Osteoblast (primary cell): ENCODE data around the gene KMO. TPM values are rescaled to one million over a fixed set of nuclear protein-coding genes. Genes with fewer than 3 reads are reported as not detected.

ENCODE experiments used
- DNase-seq: peaks from one replicate; pipeline ENCODE4 v3.0.0; 2011; ENCODE audit warnings: low spot score, mixed read lengths; ENCODE audit not compliant: insufficient read length; ENCODE audit errors: missing footprints
- H2AFZ ChIP-seq: 2 replicates; pipeline ENCODE4 v1.6.0; 2011; ENCODE audit warnings: mild to moderate bottlenecking, low read length
- H3K27ac ChIP-seq: 2 replicates; pipeline ENCODE4 v1.5.1; 2011; ENCODE audit warnings: mild to moderate bottlenecking, low read depth, low read length, moderate library complexity
- H3K27me3 ChIP-seq: 2 replicates; pipeline ENCODE4 v1.6.0; 2012; ENCODE audit warnings: mild to moderate bottlenecking, control low read depth, inconsistent platforms, low read length, moderate library complexity; ENCODE audit not compliant: insufficient read depth
- H3K36me3 ChIP-seq: 2 replicates; pipeline ENCODE4 v1.5.1; 2011; ENCODE audit warnings: mild to moderate bottlenecking, low read length, control low read depth, moderate library complexity; ENCODE audit not compliant: insufficient read depth
- H3K4me1 ChIP-seq: 2 replicates; pipeline ENCODE4 v1.5.1; 2011; ENCODE audit warnings: mild to moderate bottlenecking, low read length, control low read depth, moderate library complexity; ENCODE audit not compliant: insufficient read depth
- H3K4me2 ChIP-seq: 2 replicates; pipeline ENCODE4 v1.6.0; 2011; ENCODE audit warnings: mild to moderate bottlenecking, low read length; ENCODE audit not compliant: insufficient read depth
- H3K4me3 ChIP-seq: fragments of 200-600 bp; sonication (generic); 3 replicates; pipeline ENCODE4 v1.5.1; 2012; ENCODE audit warnings: mild to moderate bottlenecking, low read length, inconsistent platforms; ENCODE audit not compliant: insufficient read depth
- H3K79me2 ChIP-seq: 2 replicates; pipeline ENCODE4 v1.6.0; 2012; ENCODE audit warnings: mild to moderate bottlenecking, low read length, control low read depth, inconsistent platforms; ENCODE audit not compliant: insufficient read depth
- H3K9me3 ChIP-seq: 2 replicates; pipeline ENCODE4 v1.5.1; 2011; ENCODE audit warnings: low read depth, low read length, control low read depth
- H4K20me1 ChIP-seq: 2 replicates; pipeline ENCODE4 v1.6.0; 2012; ENCODE audit warnings: mild to moderate bottlenecking, low read length, control low read depth; ENCODE audit not compliant: insufficient read depth
- total RNA-seq: library from RNA; depleted of rRNA; stranded (reverse); fragments of >200 nt; gene quantifications from 2 replicates; pipeline ENCODE4 v1.2.3, GENCODE V29; 2012
- TF ChIP-seq, protein P1 (sequence below): IDR thresholded peaks from 2 replicates; pipeline ENCODE4 v1.5.1; 2011; ENCODE audit warnings: mild to moderate bottlenecking, low read depth, low read length, moderate library complexity; ENCODE audit errors: extremely low read depth

The KMO gene
- total RNA-seq, 1 donor = 0.36 TPM

DNA sequence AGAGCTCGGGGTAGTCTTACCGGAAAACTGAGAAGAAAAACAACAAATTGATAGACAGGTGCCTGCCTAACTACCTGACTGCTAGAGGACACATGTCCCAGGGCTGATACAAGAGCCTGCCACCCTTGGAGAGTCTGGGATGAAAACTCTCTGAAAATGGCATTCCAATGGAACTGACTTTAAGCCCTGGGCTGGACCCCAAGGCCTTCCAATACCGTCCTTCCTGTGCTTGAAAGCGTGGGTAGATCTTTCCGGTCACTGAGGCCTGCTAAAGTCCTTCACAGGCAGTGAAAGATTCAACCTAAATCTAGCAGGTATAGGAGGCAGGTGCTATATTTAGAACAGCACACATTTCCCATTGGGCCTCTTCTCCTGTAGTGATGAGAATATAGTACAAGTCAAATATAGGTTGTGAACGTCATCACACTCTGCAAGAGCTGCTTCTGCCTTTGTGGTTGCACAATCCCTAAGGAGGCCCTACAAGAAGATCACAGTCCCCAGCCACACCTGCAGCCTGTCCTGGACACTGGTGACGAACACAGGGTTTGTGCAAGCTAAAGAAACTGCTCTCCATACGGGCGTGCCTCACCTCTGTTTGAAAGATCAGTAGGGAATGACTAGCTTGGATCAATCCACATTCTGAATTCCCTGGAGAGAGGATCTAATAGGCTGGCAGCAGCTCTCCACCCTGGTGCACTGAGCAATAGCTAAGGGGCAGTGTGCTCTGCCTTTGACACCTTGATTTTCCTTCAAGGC lies 108.9 kb downstream of the KMO start:
- H3K4me2 ChIP-seq = peak overlapping the region; percentile 82
- peaks cover 11% of the 10 kb centered on the region for H3K4me1 ChIP-seq
- peak; percentile 31 for DNase-seq
- H3K9me3 ChIP-seq = no peaks in the 10 kb centered on the region
- no peaks in the 10 kb centered on the region for H4K20me1 ChIP-seq
- H3K79me2 ChIP-seq = peaks cover 14% of the 10 kb centered on the region
- no peaks in the 10 kb centered on the region for H3K36me3 ChIP-seq
- TF ChIP-seq, protein P1, sequence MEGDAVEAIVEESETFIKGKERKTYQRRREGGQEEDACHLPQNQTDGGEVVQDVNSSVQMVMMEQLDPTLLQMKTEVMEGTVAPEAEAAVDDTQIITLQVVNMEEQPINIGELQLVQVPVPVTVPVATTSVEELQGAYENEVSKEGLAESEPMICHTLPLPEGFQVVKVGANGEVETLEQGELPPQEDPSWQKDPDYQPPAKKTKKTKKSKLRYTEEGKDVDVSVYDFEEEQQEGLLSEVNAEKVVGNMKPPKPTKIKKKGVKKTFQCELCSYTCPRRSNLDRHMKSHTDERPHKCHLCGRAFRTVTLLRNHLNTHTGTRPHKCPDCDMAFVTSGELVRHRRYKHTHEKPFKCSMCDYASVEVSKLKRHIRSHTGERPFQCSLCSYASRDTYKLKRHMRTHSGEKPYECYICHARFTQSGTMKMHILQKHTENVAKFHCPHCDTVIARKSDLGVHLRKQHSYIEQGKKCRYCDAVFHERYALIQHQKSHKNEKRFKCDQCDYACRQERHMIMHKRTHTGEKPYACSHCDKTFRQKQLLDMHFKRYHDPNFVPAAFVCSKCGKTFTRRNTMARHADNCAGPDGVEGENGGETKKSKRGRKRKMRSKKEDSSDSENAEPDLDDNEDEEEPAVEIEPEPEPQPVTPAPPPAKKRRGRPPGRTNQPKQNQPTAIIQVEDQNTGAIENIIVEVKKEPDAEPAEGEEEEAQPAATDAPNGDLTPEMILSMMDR = no peak
- no peaks in the 10 kb centered on the region for H3K27me3 ChIP-seq
- H2AFZ ChIP-seq = peak overlapping the region; percentile 88
- peak overlapping the region; percentile 15 for H3K27ac ChIP-seq
- peak overlapping the region; percentile 79 for H3K4me3 ChIP-seq

DNA sequence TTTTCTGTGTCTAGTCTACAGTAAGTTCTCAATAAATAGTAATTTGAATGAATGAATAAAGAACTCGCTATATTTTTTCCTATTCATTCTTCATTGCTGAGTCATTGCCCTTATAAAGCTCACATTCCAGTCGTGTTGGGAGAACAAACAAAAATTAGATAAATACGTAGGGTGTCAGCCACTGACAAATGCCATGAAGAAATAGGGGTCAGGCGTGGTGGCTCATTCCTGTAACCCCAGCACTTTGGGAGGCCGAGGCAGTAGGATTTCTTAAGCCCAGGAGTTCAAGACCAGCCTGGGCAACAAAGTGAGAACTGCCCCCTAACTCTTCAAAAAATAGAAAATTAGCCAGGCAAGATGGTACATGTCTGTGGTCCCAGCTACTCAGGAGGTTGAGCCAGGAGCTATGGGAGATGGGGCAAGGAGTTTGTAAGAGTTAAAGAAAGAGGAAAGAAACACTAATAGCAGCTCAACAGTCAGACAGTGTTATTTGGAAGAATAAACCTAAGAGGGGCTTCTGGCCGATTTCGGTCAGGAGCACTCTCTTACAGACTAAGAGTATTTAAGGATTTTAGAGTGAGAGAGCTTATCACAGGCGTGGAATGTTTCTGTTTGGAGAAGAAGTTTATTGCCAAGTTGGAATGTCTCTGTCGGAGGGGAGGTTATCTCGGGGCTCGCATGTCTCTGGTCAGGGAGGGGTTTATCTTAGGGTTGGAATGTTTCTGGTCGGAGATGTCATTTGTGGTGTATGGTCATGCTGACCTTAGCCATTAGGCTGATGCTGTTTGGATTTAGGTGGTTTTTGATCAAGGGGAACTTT lies 109.8 kb downstream of the KMO start:
- Histone ChIP-seq H4K20me1 (no peaks in the 10 kb centered on the region), H3K36me3 (no peaks in the 10 kb centered on the region), H3K4me2 (no peak overlapping the region), H3K27ac (no peak overlapping the region), H3K27me3 (no peaks in the 10 kb centered on the region), H3K4me1 (peaks cover 9% of the 10 kb centered on the region), H3K79me2 (peaks cover 12% of the 10 kb centered on the region), H3K4me3 (no peak overlapping the region), H2AFZ (no peak overlapping the region), H3K9me3 (no peaks in the 10 kb centered on the region)
- TF ChIP-seq, protein P1 = no peak
- peak; percentile 90 for DNase-seq

DNA sequence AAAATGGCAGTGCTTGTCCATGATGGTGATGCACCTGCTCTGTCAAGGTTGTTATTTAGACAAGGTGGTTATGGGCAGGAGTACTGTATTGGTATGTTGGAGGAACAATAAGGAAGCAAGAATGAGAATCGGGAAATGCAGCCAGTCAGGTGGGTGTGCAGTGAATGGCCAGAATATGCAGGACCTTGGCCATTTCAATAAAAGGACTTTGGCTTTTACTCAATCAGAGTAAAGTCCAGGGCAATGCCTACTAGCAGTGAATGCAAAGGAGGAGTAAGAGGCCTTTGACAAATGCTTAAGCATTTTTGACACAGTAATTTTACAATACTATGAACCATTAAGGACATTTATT lies 110.4 kb downstream of the KMO start:
- Histone ChIP-seq H4K20me1 (no peaks in the 10 kb centered on the region), H3K79me2 (peaks cover 8% of the 10 kb centered on the region), H2AFZ (no peak overlapping the region), H3K36me3 (no peaks in the 10 kb centered on the region), H3K27ac (no peak overlapping the region), H3K4me2 (no peak overlapping the region), H3K4me1 (peaks cover 3% of the 10 kb centered on the region), H3K9me3 (no peaks in the 10 kb centered on the region), H3K4me3 (no peak overlapping the region), H3K27me3 (no peaks in the 10 kb centered on the region)
- TF ChIP-seq, protein P1 = no peak
- DNase-seq = no peak

DNA sequence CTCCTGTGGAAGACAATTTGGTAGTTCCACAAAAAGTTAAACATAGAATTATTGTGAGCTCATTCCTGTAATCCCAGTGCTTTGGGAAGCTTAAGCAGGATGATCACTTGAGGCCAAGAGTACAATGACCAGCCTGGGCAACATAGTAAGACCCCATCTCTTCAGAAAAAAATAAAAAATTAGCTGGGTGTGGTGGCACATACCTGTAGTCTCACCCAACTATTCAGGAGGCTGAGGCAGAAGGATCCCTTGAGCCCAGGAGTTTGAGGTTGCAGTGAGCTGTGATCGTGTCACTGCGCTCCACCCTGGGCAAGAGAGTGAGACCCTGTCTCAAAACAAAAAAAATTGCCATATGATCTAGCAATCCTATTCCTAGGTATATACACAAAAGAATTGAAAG lies 112.1 kb downstream of the KMO start:
- Histone ChIP-seq H3K4me1 (peaks cover 3% of the 10 kb centered on the region), H3K27ac (no peak overlapping the region), H3K36me3 (no peaks in the 10 kb centered on the region), H4K20me1 (no peaks in the 10 kb centered on the region), H3K4me2 (no peak overlapping the region), H3K4me3 (no peak overlapping the region), H3K9me3 (no peaks in the 10 kb centered on the region), H2AFZ (no peak overlapping the region), H3K79me2 (no peaks in the 10 kb centered on the region), H3K27me3 (no peaks in the 10 kb centered on the region)
- no peak for DNase-seq
- TF ChIP-seq, protein P1 = no peak
